ENCODE results near the gene PRKAR1B.

- TF ChIP-seq CTCF (IDR thresholded peaks at IDR 0.05), result no peak
- TF ChIP-seq EP300 (IDR thresholded peaks at IDR 0.05), result no peak
These were observed 177.8 kb downstream of the PRKAR1B start for GRCh38 chr7:549066-549890.

Measured in sigmoid colon (tissue), 4 donors.